Loucy (cell line): Measurements from ENCODE around the gene SLC5A8.

Source experiments
- EZH2phosphoT487 ChIP-seq: fragments of 200-600 bp; IDR thresholded peaks from 2 replicates; pipeline ENCODE4 v1.6.1; 2018; ENCODE audit warnings: antibody characterized with exemption, mild to moderate bottlenecking, moderate library complexity, borderline replicate concordance
- TF ChIP-seq, protein P1 (sequence below): fragments of 200-600 bp; sonication (generic); conservative IDR thresholded peaks from 2 replicates; pipeline ENCODE4 v1.5.1; 2014; ENCODE audit warnings: mild to moderate bottlenecking, antibody characterized with exemption, low read length

DNA sequence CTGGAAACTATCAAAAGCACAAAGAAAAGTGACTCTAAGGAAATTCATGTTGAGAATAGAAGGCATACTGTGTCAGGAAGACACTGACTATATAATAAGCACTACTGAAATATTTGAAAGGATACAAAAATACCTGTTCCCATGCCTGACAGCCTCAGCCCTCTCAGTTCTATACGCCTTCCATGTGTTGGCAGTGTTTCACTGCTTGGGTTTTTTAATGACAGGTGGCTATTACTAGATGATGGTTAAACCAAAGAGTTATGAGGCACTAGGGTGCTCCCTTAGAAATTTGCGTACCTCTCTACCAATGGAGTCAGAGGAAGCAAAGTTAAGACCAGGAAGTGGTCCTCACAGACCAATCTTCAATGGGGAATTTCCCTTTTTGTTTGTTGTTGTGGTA is 25.6 kb upstream of the SLC5A8 start:
- TF ChIP-seq, protein P1, sequence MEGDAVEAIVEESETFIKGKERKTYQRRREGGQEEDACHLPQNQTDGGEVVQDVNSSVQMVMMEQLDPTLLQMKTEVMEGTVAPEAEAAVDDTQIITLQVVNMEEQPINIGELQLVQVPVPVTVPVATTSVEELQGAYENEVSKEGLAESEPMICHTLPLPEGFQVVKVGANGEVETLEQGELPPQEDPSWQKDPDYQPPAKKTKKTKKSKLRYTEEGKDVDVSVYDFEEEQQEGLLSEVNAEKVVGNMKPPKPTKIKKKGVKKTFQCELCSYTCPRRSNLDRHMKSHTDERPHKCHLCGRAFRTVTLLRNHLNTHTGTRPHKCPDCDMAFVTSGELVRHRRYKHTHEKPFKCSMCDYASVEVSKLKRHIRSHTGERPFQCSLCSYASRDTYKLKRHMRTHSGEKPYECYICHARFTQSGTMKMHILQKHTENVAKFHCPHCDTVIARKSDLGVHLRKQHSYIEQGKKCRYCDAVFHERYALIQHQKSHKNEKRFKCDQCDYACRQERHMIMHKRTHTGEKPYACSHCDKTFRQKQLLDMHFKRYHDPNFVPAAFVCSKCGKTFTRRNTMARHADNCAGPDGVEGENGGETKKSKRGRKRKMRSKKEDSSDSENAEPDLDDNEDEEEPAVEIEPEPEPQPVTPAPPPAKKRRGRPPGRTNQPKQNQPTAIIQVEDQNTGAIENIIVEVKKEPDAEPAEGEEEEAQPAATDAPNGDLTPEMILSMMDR, result no peak
- TF ChIP-seq EZH2phosphoT487, result no peak
